Measurements from ENCODE around the gene TFEC. TPM values are rescaled to one million over a fixed set of nuclear protein-coding genes. Genes with fewer than 3 reads are reported as not detected.
"Not testable (repeated sequence)": the region's sequence is repeated elsewhere in the genome, so short reads cannot be mapped to it uniquely, and the experiment has no call there.

Gene TFEC
- total and polyA plus RNA-seq, 2 donors, result 0.96 to 8.2 TPM

DNA sequence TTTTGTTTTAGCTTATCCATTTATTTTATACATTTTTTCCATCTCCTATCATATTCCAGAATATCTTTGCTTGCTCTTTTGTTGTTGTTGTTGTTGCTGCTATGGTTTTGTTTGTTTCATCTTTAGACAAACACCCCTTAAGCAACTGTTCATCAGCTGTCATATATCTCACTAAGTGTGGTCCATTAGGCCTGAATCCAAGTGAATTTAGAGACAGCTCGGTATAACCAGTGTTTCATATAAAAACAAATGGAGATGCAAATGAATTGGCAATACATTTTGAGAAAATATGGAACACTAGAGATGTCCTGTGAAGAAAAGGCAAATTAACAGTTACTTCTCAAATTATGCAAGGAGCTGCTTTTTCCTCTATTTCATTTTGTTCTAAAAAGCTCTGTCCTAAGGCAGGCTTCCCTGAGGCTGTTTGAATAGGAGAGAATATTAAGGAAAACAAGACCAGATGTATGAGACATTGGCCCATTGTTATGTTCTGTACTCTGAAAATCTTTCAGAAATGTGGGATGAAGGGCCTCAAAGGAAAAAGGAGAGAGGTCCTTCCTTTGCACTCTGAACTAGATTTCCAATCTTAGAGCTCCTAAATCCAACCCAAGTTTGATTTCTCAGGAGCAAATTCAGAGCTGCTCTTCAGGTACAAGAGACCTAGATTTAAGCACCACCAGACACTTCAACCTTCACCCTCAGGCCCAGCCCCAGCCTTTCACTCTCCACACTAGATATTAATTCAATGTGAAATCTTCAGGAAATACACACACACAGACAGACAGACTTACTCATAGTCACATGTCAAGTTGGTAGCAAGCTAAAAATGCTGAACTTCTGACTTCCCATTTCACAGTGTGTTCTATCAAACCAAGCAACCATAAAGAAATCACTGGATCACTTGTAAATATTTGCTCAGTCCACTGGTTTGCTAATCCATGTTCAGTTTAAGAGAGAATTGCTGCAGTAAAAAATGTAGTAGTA, 5.4 kb downstream of the TFEC start:
- no peaks in the 10 kb centered on the region for H3K36me3 ChIP-seq (ENCODE audit: insufficient read depth)
- 77% methylated on average over 1 of the region's 1 CpG for WGBS
- no peaks in the 10 kb centered on the region for H3K4me1 ChIP-seq (ENCODE audit: insufficient read depth)

GRCh38 chr7:116021237-116021636, 9.3 kb downstream of the TFEC start:
- no peak for DNase-seq (ENCODE audit: extremely low spot score)
- 63% methylated on average over 2 of the region's 2 CpGs for WGBS
- H3K36me3 ChIP-seq (ENCODE audit: insufficient read depth), result no peaks in the 10 kb centered on the region

More for the DNA sequence above, 5.4 kb downstream of the TFEC start:
- DNase-seq (ENCODE audit: extremely low spot score), result no peak
- no peak overlapping the region for H3K4me3 ChIP-seq (ENCODE audit: low read depth, low read length)
- H3K27ac ChIP-seq (ENCODE audit: low read depth), result no peak overlapping the region

GRCh38 chr7:116018731-116019130, 11.8 kb downstream of the TFEC start:
- Histone ChIP-seq H3K4me1 (ENCODE audit: insufficient read depth) (no peaks in the 10 kb centered on the region), H3K4me3 (ENCODE audit: low read depth, low read length) (no peak overlapping the region), H3K27ac (ENCODE audit: low read depth) (no peak overlapping the region), H3K36me3 (ENCODE audit: insufficient read depth) (no peaks in the 10 kb centered on the region)
- no peak for DNase-seq (ENCODE audit: extremely low spot score)

More at GRCh38 chr7:116021237-116021636, 9.3 kb downstream of the TFEC start:
- Histone ChIP-seq H3K27ac (ENCODE audit: low read depth) (no peak overlapping the region), H3K4me3 (ENCODE audit: low read depth, low read length) (no peak overlapping the region), H3K4me1 (ENCODE audit: insufficient read depth) (no peaks in the 10 kb centered on the region)

DNA sequence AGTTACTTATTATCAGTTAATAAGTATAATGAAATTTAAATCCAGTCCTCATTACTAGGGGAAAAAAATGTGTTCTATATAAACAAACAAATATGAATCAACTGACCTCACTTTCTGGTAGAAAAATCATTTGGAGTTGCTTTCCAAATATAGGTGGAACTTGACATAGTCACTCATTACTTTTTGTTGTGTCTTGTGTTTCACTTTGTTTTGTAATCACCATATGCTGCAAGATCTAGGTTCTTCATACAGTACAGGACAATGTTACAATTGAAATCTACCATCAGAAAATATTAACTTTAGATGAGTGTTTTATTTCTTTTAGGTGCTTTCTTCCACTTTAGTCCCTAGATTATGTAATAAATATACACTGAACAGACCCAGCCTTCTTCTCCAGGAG, 16.9 kb downstream of the TFEC start:
- Histone ChIP-seq H3K36me3 (ENCODE audit: insufficient read depth) (no peaks in the 10 kb centered on the region), H3K4me1 (ENCODE audit: insufficient read depth) (no peaks in the 10 kb centered on the region), H3K4me3 (ENCODE audit: low read depth, low read length) (no peak overlapping the region), H3K27ac (ENCODE audit: low read depth) (no peak overlapping the region)
- no peak for DNase-seq (ENCODE audit: extremely low spot score)

DNA sequence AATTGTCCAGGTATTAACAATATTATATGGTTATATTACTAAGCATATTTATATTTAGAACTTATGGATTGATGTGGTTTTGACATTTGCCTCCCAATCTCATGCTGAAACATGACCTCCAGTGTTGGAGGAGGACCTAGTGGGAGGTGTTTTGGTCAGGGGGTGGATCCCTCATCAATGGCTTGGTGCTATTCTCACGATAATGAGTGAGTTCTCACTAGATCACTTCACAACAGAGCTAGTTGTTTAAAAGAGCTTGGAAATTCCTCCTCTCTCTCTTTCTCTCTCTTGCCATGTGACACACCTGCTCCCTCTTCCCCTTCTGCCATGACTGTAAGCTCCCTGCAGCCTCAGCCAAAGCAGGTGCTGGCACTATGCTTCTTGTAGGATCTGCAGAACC, 19.0 kb downstream of the TFEC start:
- Histone ChIP-seq H3K4me3 (ENCODE audit: low read depth, low read length) (no peak overlapping the region), H3K4me1 (ENCODE audit: insufficient read depth) (no peaks in the 10 kb centered on the region), H3K36me3 (ENCODE audit: insufficient read depth) (no peaks in the 10 kb centered on the region), H3K27ac (ENCODE audit: low read depth) (no peak overlapping the region)
- 0% methylated on average over 1 of the region's 1 CpG for WGBS
- no peak for DNase-seq (ENCODE audit: extremely low spot score)

- not testable (repeated sequence) for H3K36me3 ChIP-seq (ENCODE audit: insufficient read depth); H3K27ac ChIP-seq (ENCODE audit: low read depth); H3K4me1 ChIP-seq (ENCODE audit: insufficient read depth); H3K4me3 ChIP-seq (ENCODE audit: low read depth, low read length); DNase-seq (ENCODE audit: extremely low spot score)
- 80% methylated on average over 2 of the region's 2 CpGs for WGBS
Measured at GRCh38 chr7:116004762-116005161, 25.8 kb downstream of the TFEC start.

- no peak for DNase-seq (ENCODE audit: extremely low spot score)
- H3K4me1 ChIP-seq (ENCODE audit: insufficient read depth), result no peaks in the 10 kb centered on the region
- no peak overlapping the region for H3K27ac ChIP-seq (ENCODE audit: low read depth)
- WGBS, result 77% methylated on average over 4 of the region's 4 CpGs
- H3K36me3 ChIP-seq (ENCODE audit: insufficient read depth), result no peaks in the 10 kb centered on the region
- no peak overlapping the region for H3K4me3 ChIP-seq (ENCODE audit: low read depth, low read length)
Measured at GRCh38 chr7:115997221-115997620, 33.3 kb downstream of the TFEC start.

DNA sequence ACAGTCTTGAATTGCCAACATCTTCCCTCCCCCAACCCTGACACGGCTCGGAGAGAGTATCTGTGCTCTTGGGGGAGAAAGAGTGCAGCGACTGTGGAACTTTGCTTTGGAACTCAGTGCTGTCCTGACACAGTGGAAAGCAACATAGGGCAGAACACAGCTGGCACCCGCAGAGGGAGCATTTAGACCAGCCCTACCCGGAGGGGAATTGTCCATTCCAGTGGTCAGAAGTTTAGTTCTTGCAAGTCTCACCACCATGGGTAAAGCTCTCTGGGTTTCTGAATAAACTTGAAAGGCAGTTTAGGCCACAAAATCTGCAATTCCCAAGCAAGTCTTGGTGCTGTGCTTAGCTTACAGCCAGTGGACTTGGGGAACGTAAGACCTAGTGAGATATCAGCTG, 34.9 kb downstream of the TFEC start:
- 94% methylated on average over 6 of the region's 6 CpGs for WGBS
- no peaks in the 10 kb centered on the region for H3K36me3 ChIP-seq (ENCODE audit: insufficient read depth)
- H3K4me3 ChIP-seq (ENCODE audit: low read depth, low read length), result no peak overlapping the region
- no peak overlapping the region for H3K27ac ChIP-seq (ENCODE audit: low read depth)
- no peaks in the 10 kb centered on the region for H3K4me1 ChIP-seq (ENCODE audit: insufficient read depth)
- DNase-seq (ENCODE audit: extremely low spot score), result no peak

DNA sequence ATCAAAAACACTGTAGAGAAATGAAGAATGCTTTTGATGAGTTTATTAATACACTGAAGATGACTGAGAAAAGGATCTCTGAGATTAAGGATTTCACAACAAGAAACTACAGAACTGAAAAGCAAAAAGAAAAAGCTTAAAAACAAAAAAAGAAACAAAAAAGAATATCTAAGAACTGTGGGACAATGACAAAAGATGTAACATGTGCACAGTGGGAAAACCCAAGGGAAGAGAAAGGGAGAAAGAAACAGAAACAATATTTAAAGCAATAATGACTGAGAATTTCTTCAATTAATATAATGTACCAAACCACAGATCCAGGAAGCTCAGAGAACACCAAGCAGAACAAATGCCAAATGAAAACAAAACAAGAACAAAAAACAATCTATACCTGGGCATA, 42.2 kb downstream of the TFEC start:
- Histone ChIP-seq H3K27ac (ENCODE audit: low read depth) (no peak overlapping the region), H3K4me3 (ENCODE audit: low read depth, low read length) (no peak overlapping the region), H3K36me3 (ENCODE audit: insufficient read depth) (no peaks in the 10 kb centered on the region), H3K4me1 (ENCODE audit: insufficient read depth) (no peaks in the 10 kb centered on the region)
- DNase-seq (ENCODE audit: extremely low spot score), result no peak

DNA sequence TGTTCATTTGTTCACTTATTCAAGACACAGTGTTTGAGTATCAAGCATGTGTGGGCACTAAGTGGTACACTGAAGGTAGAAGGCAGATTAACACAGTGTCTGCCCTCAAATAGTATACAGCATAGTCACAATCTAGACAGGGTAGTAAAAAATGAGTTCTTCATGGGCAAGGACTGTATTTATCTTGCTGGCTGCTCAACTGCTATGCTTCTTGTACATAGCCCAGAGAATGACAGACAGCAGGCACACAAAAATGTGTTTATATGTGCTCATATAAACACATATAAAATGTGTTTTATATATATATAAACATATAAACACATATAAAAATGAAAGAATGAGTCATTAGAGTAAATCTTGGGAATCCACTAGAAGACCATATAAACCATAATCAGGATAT, 43.1 kb downstream of the TFEC start:
- Histone ChIP-seq H3K4me1 (ENCODE audit: insufficient read depth) (no peaks in the 10 kb centered on the region), H3K36me3 (ENCODE audit: insufficient read depth) (no peaks in the 10 kb centered on the region), H3K27ac (ENCODE audit: low read depth) (no peak overlapping the region), H3K4me3 (ENCODE audit: low read depth, low read length) (no peak overlapping the region)
- DNase-seq (ENCODE audit: extremely low spot score), result no peak

- Histone ChIP-seq H3K27ac (ENCODE audit: low read depth) (no peak overlapping the region), H3K4me3 (ENCODE audit: low read depth, low read length) (no peak overlapping the region), H3K4me1 (ENCODE audit: insufficient read depth) (no peaks in the 10 kb centered on the region), H3K36me3 (ENCODE audit: insufficient read depth) (no peaks in the 10 kb centered on the region)
- DNase-seq (ENCODE audit: extremely low spot score), result no peak
Measured at GRCh38 chr7:115984105-115984504, 46.5 kb downstream of the TFEC start.

- DNase-seq (ENCODE audit: extremely low spot score), result no peak
- Histone ChIP-seq H3K4me3 (ENCODE audit: low read depth, low read length) (no peak overlapping the region), H3K36me3 (ENCODE audit: insufficient read depth) (no peaks in the 10 kb centered on the region), H3K4me1 (ENCODE audit: insufficient read depth) (no peaks in the 10 kb centered on the region), H3K27ac (ENCODE audit: low read depth) (no peak overlapping the region)
Measured at GRCh38 chr7:115980159-115980558, 50.4 kb downstream of the TFEC start.

DNA sequence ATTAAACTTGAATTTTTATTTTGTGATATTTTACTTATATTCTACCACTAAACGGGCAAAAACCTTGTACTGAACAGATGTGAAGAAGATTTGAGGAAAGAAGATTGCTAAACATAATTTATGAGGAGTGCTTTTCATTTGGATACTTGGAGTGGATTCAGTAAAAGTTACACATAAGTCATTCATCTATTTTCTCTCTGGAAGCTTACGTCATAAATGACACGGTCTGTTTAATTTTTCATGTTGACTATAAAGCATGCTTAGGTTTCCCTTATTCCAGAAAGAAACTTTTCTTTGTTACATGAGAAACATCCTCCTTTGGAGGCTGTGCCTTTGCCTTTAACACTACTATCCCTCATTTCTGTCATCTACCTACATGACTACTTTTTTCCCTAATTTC, 53.9 kb downstream of the TFEC start:
- WGBS, result 59% methylated on average over 3 of the region's 3 CpGs
- Histone ChIP-seq H3K36me3 (ENCODE audit: insufficient read depth) (no peaks in the 10 kb centered on the region), H3K27ac (ENCODE audit: low read depth) (no peak overlapping the region), H3K4me3 (ENCODE audit: low read depth, low read length) (no peak overlapping the region), H3K4me1 (ENCODE audit: insufficient read depth) (no peaks in the 10 kb centered on the region)
- DNase-seq (ENCODE audit: extremely low spot score), result no peak

GRCh38 chr7:115975766-115976165, 54.8 kb downstream of the TFEC start:
- Histone ChIP-seq H3K4me3 (ENCODE audit: low read depth, low read length) (no peak overlapping the region), H3K36me3 (ENCODE audit: insufficient read depth) (no peaks in the 10 kb centered on the region), H3K4me1 (ENCODE audit: insufficient read depth) (no peaks in the 10 kb centered on the region), H3K27ac (ENCODE audit: low read depth) (no peak overlapping the region)
- WGBS, result 77% methylated on average over 5 of the region's 5 CpGs
- no peak for DNase-seq (ENCODE audit: extremely low spot score)

DNA sequence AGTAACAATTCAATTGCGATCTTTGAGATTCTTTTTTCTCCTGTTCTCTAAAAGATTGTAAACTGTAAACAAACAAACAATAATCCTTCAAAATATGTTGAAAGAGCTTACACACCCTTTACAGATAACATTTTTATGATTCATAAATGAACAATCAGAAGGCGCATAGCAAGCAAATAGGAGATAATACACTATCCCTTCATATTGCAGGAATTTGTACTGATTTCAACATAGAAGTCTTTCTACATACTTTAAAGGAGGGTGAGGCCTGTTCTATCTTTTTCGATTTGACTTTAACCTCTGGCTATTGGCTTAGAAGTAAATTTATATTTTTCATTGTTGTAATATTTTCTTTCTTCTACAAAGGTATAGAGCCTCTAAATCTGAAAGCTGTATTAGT, 57.2 kb downstream of the TFEC start:
- WGBS, result 80% methylated on average over 3 of the region's 3 CpGs
- Histone ChIP-seq H3K27ac (ENCODE audit: low read depth) (no peak overlapping the region), H3K36me3 (ENCODE audit: insufficient read depth) (no peaks in the 10 kb centered on the region), H3K4me1 (ENCODE audit: insufficient read depth) (no peaks in the 10 kb centered on the region), H3K4me3 (ENCODE audit: low read depth, low read length) (no peak overlapping the region)
- no peak for DNase-seq (ENCODE audit: extremely low spot score)
